Thymus (tissue), 11 donors: ENCODE results near the gene TSPAN33. TPM values are rescaled to one million over a fixed set of nuclear protein-coding genes. Genes with fewer than 3 reads are reported as not detected.

Experiments
- DNase-seq, 9 donors: peaks; one replicate each; pipeline ENCODE4 v3.0.0-alpha.2; 2013; ENCODE audit warnings: low spot score in 9 of 9, low read depth in 6 of 9, missing footprints in 1 of 9
- H3K27ac ChIP-seq, 2 donors: one replicate each; pipeline ENCODE4 v1.5.1; 2013; ENCODE audit warnings: control low read depth in 1 of 2, low read depth in 1 of 2, low read length in 1 of 2, mild to moderate bottlenecking in 1 of 2, moderate library complexity in 1 of 2
- H3K27me3 ChIP-seq, 2 donors: one replicate each; pipeline ENCODE4 v1.5.1; 2013; ENCODE audit warnings: low read length in 1 of 2; ENCODE audit not compliant: control insufficient read depth in 2 of 2, insufficient read depth in 1 of 2
- H3K36me3 ChIP-seq, 2 donors: one replicate each; pipeline ENCODE4 v1.5.1; 2013; ENCODE audit warnings: low read length in 1 of 2, mild to moderate bottlenecking in 1 of 2, moderate library complexity in 1 of 2; ENCODE audit not compliant: control insufficient read depth in 2 of 2, insufficient read depth in 2 of 2
- H3K4me1 ChIP-seq, 2 donors: one replicate each; pipeline ENCODE4 v1.5.1; 2013; ENCODE audit warnings: low read length in 2 of 2; ENCODE audit not compliant: control insufficient read depth in 2 of 2, insufficient read depth in 2 of 2
- H3K4me3 ChIP-seq, 2 donors: one replicate each; pipeline ENCODE4 v1.5.1; 2013; ENCODE audit warnings: low read length in 2 of 2, control low read depth in 1 of 2, mild to moderate bottlenecking in 1 of 2
- H3K9me3 ChIP-seq, 2 donors: one replicate each; pipeline ENCODE4 v1.5.1; 2013; ENCODE audit warnings: low read length in 1 of 2, mild to moderate bottlenecking in 1 of 2; ENCODE audit not compliant: control insufficient read depth in 2 of 2, insufficient read depth in 1 of 2
- WGBS: extraction: QIAGEN DNeasy Blood & Tissue Kit; methylation state at CpG from one replicate; pipeline ENCODE4 v1.1.7; 2013; 5-methylcytosine and 5-hydroxymethylcytosine counted together
- polyA plus RNA-seq: library from polyadenylated mRNA; stranded (reverse); fragments of 200-250 nt; gene quantifications from one replicate; pipeline ENCODE4 v1.2.3, GENCODE V29; 2013
- total RNA-seq: library from RNA; stranded (reverse); fragments of 120-200 nt; gene quantifications from one replicate; pipeline ENCODE4 v1.2.4, GENCODE V29; 2013
- donor health status: healthy.

Gene TSPAN33
- total and polyA plus RNA-seq, 2 donors, result 23.4 to 29.2 TPM

- no peaks in the 10 kb centered on the region for H3K36me3 ChIP-seq
- no peak overlapping the region for H3K27ac ChIP-seq
- no peaks in the 10 kb centered on the region for H3K9me3 ChIP-seq
- peaks cover 8 to 19% of the 10 kb centered on the region in 2 donors for H3K4me1 ChIP-seq
- WGBS, result 84% methylated on average over 3 of the region's 3 CpGs
- no peak for DNase-seq
- H3K4me3 ChIP-seq, result no peak overlapping the region
- H3K27me3 ChIP-seq, result peaks cover 0 to 16% of the 10 kb centered on the region in 2 donors
Measured at GRCh38 chr7:129193892-129194291, 49.4 kb downstream of the TSPAN33 start.

GRCh38 chr7:129197771-129198170, 53.3 kb downstream of the TSPAN33 start:
- H3K4me1 ChIP-seq, result no peaks in the 10 kb centered on the region
- no peaks in the 10 kb centered on the region for H3K36me3 ChIP-seq
- H3K27ac ChIP-seq, result no peak overlapping the region
- H3K27me3 ChIP-seq, result no peaks in the 10 kb centered on the region
- 81% methylated on average over 4 of the region's 4 CpGs for WGBS
- no peak overlapping the region for H3K4me3 ChIP-seq
- no peaks in the 10 kb centered on the region for H3K9me3 ChIP-seq
- DNase-seq, result no peak

GRCh38 chr7:129199406-129199805, 54.9 kb downstream of the TSPAN33 start:
- Histone ChIP-seq H3K4me1 (no peaks in the 10 kb centered on the region), H3K27ac (no peak overlapping the region), H3K36me3 (no peaks in the 10 kb centered on the region), H3K4me3 (no peak overlapping the region), H3K27me3 (no peaks in the 10 kb centered on the region), H3K9me3 (no peaks in the 10 kb centered on the region)
- 98% methylated on average over 4 of the region's 4 CpGs for WGBS
- DNase-seq, result no peak

GRCh38 chr7:129202058-129202777, 57.7 kb downstream of the TSPAN33 start:
- no peak overlapping the region for H3K27ac ChIP-seq
- no peaks in the 10 kb centered on the region for H3K27me3 ChIP-seq
- peaks cover 3 to 4% of the 10 kb centered on the region in 2 donors for H3K36me3 ChIP-seq
- no peak for DNase-seq
- H3K9me3 ChIP-seq, result no peaks in the 10 kb centered on the region
- no peak overlapping the region for H3K4me3 ChIP-seq
- WGBS, result 91% methylated on average over 8 of the region's 8 CpGs
- no peaks in the 10 kb centered on the region for H3K4me1 ChIP-seq

- DNase-seq, result no peak
Measured at GRCh38 chr7:129203050-129203741, 58.7 kb downstream of the TSPAN33 start.

GRCh38 chr7:129205126-129205818, 60.8 kb downstream of the TSPAN33 start:
- Histone ChIP-seq H3K9me3 (no peaks in the 10 kb centered on the region), H3K4me3 (no peak overlapping the region), H3K27ac (no peak overlapping the region), H3K27me3 (no peaks in the 10 kb centered on the region), H3K4me1 (no peaks in the 10 kb centered on the region), H3K36me3 (peaks cover 3 to 10% of the 10 kb centered on the region in 2 donors)
- no peak for DNase-seq
- 96% methylated on average over 29 of the region's 29 CpGs for WGBS

More at GRCh38 chr7:129203050-129203741, 58.7 kb downstream of the TSPAN33 start:
- Histone ChIP-seq H3K9me3 (no peaks in the 10 kb centered on the region), H3K4me1 (no peaks in the 10 kb centered on the region), H3K27ac (no peak overlapping the region), H3K36me3 (peaks cover 3 to 4% of the 10 kb centered on the region in 2 donors), H3K27me3 (no peaks in the 10 kb centered on the region), H3K4me3 (no peak overlapping the region)
- WGBS, result 94% methylated on average over 14 of the region's 14 CpGs

GRCh38 chr7:129205987-129206785, 61.7 kb downstream of the TSPAN33 start:
- WGBS, result 95% methylated on average over 18 of the region's 18 CpGs
- no peak overlapping the region for H3K27ac ChIP-seq
- DNase-seq, result no peak
- H3K36me3 ChIP-seq, result peaks cover 3 to 13% of the 10 kb centered on the region in 2 donors
- no peaks in the 10 kb centered on the region for H3K4me1 ChIP-seq
- H3K9me3 ChIP-seq, result no peaks in the 10 kb centered on the region
- no peak overlapping the region for H3K4me3 ChIP-seq
- no peaks in the 10 kb centered on the region for H3K27me3 ChIP-seq

GRCh38 chr7:129208667-129209066, 64.2 kb downstream of the TSPAN33 start:
- Histone ChIP-seq H3K9me3 (no peaks in the 10 kb centered on the region), H3K36me3 (peaks cover 3 to 13% of the 10 kb centered on the region in 2 donors), H3K27me3 (no peaks in the 10 kb centered on the region), H3K27ac (no peak overlapping the region), H3K4me1 (no peaks in the 10 kb centered on the region), H3K4me3 (no peak overlapping the region)
- DNase-seq, result no peak
- WGBS, result 94% methylated on average over 9 of the region's 9 CpGs
